Stimulated activated CD4-positive, alpha-beta T cell treated with anti-CD3 and anti-CD28 coated beads, Interleukin-2, amount 100 ng/mL, for 24 hours (primary cell): ENCODE measurements around the gene C2CD4A.
"Not testable (repeated sequence)": the region's sequence is repeated elsewhere in the genome, so short reads cannot be mapped to it uniquely, and the experiment has no call there.

Source experiments
- DNase-seq, 2 donors: peaks; one replicate each; pipeline ENCODE4 v3.0.0-alpha.2; 2020

Gene C2CD4A, protein sequence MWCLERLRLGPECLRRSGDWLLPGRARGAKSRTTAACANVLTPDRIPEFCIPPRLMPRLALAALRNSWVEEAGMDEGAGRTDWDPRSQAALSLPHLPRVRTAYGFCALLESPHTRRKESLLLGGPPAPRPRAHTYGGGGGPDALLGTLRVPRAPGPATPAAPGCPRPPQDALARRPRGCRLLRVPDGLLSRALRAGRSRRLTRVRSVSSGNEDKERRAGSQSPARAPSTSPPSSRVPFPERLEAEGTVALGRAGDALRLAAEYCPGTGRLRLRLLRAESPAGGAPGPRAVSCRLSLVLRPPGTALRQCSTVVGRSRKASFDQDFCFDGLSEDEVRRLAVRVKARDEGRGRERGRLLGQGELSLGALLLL

DNA sequence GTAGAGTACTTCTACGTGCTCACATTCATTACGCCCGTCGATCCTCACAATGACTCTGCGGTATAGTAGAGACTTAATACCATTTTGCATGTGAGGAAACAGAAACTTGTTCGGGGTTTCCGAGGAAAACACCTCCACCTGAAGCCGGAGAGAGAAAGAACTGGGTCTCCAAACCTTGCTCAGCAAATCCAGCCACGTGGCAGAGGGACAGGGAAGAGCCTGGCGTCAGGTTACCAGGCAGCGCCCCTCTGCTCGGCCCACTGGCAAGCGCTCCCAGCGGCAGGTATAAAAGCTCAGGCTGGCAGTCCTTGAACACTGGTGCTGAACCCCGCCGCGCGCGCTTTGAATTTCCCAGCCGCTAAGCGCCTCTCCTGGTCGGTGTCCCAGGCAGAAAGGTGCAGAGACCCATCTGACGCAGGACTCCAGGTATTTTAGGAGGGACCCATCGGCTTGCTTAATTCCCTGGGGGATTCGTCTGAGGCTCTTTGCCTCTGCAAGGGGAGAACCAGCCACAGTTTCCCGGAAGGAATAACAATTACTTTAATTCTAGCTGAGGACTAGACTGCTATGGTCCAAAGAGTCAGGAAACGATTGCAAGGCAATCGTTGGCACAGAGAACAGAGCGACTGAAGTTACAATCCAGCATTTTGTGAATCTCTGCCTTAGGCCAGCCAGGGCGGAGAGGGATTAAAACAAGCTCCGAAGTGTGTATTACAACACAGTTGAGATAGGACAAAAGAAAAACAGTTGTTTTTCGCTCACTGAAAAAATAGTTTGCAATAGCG is at the start of gene C2CD4A:
Gene C2CD4A, plus strand, starts transcription at position 315 of the 785 bp plus-strand sequence. CDS start 637 bp downstream, outside the sequence.
- peak; percentile 64 to 68 for DNase-seq

DNA sequence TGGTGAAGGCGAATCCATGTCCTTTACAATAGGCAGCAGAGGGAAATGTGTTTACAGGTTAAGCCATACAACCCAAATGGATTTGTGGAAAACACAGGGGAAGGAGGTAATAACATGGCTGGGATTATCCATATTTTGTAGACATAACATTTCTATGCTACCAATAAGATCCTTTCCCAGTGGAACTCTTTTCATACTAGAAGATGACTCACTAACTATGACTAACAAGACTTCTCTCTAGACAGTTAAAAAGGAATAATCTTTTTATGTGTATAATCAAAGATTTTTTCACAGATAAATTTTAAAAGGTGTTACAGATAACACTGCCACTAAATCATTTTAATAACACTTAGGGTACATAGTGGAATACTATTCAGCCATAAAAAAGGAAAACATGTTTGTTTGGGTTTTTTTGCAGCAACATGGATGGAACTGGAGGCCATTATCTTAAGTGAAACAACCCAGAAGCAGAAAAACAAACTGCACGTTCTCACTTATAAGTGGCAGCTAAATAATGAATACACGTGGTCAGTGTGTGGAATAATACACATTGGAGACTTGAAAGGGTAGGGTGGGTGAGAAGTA is 46.1 kb upstream of the C2CD4A start:
- DNase-seq, result no peak

DNA sequence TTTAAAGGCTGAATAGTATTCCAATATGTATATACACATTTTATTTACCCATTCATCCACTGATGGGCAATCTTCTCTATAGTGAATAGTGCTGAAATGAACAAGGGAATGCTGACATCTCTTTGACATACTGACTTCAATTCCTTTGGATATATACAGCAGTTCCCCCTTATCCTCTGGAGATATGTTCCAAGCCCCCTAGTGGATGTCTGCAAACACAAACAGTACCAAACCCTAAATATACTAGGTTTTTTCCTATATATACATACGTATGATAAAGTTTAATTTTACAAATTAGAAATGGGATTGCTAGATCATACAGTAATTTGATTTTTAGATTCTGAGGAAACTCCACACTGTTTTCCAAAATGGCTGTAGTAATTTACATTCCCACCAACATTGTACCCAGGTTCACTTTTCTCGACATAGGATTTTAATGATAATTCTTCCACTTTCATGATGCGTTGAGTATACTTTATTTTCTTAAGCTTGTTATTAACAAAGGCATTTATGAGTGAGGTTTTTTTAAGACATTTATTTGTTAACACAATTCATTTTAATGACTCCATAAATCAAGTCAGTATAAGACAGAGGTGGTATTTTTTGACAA is 44.7 kb upstream of the C2CD4A start:
- no peak for DNase-seq

DNA sequence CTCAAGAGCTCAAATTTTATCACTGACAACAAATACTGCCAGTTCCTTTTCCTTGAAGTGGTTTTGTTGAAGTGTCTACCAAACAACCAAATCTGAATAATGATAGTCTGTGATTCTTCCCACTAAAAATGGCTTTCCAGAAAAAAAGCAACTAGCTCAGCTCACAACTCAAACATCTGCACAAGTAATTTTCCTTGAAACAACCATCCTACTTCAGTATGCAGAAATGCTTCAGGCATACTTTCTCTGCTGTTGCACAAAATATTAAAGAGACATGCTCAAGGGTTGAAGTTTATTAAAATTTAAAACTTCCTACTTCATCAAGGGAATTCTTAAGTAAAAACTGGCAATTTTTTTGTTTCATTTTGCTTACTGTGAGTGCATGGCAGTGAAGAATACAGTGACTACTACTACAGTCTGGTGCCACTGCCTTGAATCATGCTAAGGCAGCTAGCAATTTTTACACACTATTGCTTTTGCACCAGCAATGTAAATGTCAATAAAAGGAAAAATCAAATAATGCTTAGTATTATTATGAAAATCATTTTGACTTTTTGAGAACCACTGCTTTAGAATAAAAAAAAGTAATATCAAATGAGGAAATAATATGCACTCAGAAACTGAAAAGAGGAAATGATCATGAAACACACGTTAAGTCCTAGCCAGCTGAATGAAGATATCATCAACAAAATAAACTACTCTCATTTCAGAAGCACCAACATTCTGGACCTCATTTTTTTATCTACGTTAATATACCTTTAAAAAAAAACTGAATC is 40.1 kb upstream of the C2CD4A start:
- no peak for DNase-seq

DNA sequence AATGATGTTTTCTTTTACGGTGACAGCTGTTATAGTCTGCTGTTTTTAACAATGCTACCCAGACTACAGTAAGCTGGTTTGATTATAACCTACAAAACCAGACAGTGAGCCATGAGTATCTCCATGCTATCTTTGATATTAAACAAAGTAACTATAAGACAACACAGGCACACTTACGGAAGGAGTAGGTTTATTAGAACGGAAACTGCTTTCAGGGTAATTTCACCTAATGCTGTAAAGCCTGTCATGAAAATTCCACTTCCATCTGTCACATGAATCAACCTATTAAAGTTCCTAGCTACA is 39.6 kb upstream of the C2CD4A start:
- DNase-seq, result no peak

DNA sequence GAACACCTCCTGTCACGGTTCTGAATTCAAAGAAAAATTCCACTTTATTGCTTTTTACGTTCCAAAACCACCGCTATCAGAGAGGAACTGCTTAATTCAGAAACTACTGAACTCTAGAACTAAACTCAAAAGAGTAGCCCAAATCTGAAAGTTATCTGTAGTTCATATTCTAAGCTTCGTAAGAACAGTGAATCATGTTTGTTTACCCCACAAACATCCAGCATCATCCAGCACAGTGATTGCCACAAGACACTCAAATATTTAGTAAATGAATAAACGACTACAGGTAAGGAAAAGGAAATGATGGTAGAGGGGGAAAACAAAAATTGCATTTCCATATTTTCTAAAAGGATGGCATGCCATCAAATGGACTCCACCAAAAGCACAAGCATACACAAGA is 38.9 kb upstream of the C2CD4A start:
- no peak for DNase-seq

DNA sequence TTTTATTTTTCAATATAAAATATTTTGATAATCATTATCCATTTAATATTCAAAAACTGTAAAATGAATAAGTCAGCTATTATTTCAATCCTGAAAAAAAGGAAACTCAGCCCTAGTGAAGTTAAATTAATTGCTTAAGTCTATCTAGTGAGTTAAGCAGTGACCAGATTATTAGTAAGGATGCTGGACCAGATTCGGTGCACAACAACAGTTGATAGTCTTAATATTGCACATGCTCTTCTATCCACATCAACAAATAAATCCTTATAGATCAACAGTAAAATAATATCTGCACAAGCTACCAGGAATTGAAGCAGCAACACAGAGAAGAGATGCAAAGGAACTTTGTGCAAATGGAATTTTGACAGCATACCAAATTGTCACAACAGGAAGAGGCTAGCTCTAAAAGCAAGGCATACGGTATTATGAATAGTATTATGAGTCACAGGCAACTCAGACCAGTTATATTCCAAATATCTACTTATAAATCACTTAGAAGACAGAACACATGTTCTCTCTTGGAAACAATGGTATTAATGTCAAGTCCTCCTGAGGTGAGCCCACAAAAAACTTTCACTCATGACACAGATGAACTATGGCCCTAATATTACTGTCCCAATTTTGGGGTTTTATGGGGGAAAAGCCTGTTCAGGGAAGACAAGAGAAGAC is 31.4 kb upstream of the C2CD4A start:
- no peak for DNase-seq

DNA sequence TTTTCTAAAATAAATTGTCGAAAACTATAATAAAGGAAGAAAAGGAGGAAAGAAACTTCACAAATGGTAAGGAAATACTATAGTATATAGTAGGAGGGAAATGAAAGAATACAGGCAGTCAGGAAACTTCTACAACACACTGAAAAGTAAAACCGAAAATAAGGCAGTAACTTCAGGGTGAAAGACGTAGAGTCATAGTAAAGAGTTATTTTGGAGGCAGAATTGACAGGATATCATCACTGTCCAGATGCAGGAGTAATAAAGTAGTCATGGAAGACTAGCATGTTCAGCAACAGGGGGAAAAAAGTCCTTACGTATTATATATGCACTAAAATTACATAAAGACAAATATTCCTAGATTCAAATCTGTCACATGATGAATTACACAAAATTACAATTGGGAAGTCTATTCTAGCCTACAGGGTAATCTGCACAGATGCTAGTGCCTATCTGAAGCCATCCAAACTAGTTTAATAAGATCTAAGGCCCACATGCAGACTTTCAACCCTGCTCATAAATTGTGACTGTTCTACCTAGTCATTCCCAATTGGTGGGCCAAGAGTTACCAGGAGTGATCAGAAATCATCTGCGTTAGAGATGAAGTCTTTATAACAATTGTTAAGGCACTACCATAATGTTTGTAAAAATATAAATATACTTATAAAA is 20.6 kb upstream of the C2CD4A start:
- DNase-seq, result no peak

DNA sequence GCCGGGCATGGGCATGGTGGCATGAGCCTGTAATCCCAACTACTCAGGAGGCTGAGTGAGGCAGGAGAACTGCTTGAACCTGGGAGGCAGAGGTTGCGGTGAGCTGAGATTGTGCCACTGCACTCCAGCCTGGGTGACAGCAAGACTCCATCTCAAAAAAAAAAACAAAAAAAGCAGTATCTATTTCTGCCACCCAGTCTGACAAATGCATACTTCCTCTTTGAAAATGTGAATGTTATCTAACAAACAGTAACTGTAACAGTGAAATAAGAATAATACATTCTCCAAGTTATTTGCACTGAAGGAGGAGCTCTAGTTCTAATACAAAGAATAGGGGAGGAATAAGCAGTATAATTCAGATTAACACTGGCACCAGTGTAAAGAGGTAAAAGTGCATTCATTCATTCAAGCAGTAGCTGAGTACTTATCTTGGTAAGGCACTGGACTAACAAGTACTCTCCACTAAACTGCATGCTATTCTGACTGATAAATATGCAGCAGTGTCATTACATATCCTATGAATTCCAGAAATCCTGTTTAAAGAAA is 19.4 kb upstream of the C2CD4A start:
- no peak for DNase-seq

DNA sequence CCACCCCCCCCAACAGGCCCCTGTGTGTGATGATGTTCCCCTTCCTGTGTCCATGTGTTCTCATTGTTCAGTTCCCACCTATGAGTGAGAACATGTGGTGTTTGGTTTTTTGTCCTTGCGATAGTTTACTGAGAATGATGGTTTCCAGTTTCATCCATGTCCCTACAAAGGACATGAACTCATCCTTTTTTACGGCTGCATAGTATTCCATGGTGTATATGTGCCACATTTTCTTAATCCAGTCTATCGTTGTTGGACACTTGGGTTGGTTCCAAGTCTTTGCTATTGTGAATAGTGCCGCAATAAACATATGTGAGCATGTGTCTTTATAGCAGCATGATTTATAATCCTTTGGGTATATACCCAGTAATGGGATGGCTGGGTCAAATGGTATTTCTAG is 18.5 kb upstream of the C2CD4A start:
- DNase-seq, result not testable (repeated sequence)

DNA sequence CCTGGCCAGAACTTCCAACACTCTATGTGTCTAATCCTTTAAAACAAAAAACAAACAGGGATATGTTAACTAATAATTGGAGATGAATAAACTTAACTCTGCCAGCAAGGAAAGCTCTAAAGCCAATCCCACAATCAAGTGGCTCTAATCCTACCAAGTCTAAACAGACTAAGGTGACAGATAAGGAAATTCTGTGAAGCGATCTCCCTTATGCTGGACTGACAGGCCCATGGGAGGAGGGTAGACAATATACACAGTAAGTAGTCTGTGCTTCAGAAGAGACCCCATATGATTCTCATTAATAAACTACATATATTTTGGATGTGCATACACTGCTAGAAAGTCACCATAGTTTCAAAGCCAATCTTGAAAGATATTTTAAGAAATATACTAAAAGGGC is 16.7 kb upstream of the C2CD4A start:
- no peak for DNase-seq

DNA sequence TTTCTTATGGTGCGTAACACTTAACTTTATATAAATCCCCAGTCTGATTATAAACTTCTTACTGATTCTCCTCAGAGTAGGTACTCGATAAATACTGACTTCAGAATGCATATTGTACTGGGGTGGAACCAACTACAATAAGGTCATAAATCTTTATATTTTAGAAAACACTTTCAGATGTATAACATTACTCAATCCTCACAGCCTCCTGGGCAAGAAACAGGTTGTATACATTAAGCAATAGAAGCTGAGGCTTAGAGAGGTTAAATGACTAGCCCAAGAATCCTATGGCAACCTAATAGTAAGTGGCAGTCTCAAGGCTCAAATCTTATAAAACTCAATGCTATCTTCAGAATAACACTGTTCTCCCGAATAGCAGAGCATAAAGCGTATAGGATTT is 15.6 kb upstream of the C2CD4A start:
- no peak for DNase-seq

DNA sequence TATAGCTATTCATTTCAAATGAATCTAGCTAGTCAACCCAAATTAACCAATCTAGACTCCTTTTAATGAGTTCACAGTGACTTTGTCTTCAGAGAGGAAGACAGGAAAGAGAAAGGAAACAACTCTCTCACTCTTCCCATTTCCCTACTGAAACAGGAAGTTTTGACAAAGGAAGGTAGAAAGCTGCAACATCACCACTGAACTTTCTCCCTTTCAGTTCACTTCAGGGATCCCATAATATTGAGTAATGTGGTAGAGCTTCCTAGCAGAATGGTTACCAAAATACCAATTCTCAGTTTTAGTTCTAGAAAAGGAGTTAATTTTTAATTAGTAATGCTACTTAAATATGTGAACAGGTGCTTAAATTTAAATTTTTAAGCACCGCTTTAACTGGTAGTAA is 14.1 kb upstream of the C2CD4A start:
- DNase-seq, result no peak

DNA sequence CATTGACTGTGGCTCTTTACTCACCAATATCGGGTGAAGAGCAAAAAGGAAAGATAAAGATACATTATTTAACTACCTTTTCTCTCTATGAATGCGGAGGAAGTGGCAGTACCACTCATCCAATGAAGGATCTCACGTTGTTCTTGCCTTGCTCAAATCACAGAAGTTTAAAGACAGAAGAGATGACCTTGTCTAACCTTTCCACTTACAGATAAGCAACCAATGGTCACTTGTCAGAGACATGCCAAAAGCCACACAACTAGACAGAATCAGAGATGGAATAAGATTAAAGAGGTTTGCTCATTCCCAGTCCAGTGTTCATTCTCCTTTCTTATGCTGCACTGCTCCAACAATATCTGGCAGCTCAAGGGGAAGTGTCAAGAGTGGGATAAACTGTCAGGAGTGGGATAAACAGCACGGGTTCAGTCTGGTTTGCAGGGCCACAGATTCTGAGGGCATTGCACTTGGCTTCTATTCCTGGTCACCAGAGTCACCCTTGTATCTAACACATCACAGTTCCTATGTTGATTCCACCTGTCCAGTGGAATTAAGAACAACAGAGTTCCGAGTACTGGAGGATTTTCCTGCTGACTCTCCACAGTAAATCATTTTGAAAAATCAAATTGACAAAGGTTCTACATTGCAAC is 13.2 kb upstream of the C2CD4A start:
- no peak for DNase-seq

DNA sequence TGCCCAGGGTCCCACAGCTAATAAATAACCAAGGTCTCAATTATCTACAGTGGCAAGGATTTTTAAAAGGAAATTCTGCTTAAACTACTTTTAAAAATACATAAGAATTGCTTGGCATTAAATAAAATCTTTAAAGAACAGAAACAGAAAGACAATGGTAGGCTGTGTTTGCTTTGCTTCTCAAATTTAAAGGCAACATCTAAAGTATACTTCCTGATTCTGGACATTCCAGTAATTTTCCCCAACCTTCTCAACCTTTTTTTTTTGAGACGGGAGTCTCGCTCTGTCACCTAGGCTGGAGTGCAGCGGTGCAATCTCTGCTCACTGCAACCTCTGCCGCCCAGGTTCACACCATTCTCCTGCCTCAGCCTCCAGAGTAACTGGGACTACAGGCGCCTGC is 11.8 kb upstream of the C2CD4A start:
- DNase-seq, result no peak

DNA sequence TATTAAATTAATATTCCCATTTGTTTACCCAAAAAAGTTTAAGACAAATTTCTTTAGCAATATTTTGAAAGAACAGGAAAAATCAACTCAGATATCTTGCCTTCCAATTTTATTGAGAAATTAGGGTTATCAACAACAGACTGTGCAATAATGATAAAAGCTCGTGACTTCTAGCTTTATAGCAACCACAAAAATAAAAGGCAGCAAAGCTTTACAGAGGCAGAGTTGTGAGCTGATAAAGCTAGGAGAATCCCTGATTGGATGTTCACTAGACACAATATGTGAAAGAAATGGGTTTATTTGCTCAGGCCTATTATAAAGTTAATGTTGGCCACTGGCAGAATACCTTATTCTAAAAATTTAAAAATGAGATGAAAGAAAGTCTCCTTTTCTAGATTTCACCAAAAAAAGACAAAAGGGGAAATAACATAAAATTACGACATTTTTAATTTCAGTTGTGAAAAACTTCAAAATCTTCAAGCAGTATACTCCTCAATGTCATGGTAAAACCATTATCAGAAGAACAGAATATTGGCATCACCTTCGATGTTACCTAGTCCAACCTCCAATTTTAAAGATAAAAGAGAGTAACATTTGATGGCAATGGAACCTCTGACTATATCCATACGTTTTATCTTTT is 9.3 kb upstream of the C2CD4A start:
- DNase-seq, result no peak

DNA sequence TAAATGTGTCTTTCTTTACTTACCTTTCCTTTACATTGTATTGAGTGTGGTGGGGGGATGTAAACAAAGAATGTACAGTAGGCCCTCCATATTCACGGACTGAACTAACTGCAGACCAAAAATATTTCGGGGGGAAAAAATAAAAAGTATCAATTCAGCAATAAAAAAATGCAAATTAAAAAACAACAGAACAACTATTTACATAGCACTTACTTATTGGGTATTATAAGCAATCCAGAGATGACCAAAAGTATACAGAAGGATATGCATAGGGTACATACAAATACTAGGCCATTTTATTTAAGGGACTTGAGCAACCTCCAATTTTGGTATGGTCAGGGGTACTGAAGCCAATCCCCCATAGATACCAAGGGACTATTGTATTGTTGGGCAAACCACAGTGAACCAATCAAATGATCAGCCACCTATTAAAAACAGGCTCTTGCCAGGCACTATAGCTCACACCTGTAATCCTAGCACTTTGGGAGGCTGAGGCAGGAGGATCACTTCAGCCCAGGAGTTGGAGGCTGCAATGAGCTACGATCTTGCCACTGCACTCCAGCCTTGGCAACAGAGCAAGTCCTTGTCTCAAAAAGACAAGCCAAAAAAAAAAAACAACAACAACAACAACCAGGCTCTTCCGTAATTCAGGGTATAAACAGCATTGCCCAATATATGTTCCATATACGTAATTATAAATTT is 8.3 kb upstream of the C2CD4A start:
- no peak for DNase-seq

DNA sequence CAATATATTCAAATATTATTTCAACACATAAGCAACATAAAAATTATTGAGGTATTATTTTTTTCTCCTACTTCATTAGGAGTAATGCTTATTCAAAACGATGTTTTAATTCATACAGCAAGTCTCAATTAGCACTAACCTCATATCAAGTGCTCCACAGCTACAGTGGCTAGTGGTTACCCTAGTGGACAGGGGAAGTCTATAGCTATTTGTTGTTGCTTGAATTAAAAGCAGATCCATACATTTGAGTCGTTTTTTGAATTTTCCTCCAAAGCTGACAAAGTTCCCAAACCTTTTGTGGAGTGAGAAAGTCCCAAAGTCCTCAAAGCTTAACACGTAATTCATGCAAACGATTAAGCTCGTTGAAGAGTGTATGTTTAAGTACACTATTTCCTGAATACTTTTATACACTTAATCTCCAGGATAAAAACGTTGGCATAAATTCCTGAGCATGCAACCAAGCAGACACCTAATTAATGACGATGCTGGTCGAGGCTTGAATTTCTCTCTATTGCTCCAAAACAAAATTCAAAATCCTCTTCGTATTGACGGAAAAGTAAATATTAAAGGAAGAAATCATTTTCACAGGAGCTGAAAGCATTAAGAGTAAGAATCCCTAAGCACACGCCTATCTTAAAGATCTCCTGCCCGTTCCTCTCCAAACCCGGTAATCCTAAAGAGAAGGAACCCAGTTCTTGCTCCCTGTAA is 7.5 kb upstream of the C2CD4A start:
- DNase-seq, result no peak

DNA sequence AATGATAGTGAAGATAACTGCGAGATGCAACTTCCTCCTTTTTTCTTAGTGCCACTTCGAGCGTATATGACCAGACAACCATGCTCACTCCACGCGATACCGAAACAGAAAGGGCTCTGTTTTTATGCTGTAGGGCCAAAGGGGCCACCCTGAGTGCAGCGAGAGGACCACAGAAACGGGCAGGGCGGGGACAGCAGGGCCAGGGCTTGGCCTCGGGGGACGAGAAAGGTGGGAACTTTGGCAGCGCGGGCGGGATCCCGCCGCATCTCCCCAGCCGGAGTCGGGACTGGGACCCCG is 7.0 kb upstream of the C2CD4A start:
- peak; percentile 57 to 64 for DNase-seq
